IPS-18c (cell line): ENCODE results near the gene PAGE2.
"Not testable (repeated sequence)": the region's sequence is repeated elsewhere in the genome, so short reads cannot be mapped to it uniquely, and the experiment has no call there.

Experiments
- H3K4me3 ChIP-seq: 2 replicates; pipeline ENCODE4 v1.7.0; 2013; ENCODE audit warnings: low read depth, mild to moderate bottlenecking, low read length, moderate library complexity; ENCODE audit not compliant: insufficient read depth
- H3K9me3 ChIP-seq: one replicate; pipeline ENCODE4 v1.6.1; 2013; ENCODE audit warnings: mild to moderate bottlenecking, low read length, moderate library complexity; ENCODE audit not compliant: control insufficient read depth, insufficient read depth

The PAGE2 gene

GRCh38 chrX:55118574-55118973 is 29.8 kb downstream of the PAGE2 start:
- no peak overlapping the region for H3K4me3 ChIP-seq
- H3K9me3 ChIP-seq: no peaks in the 10 kb centered on the region

GRCh38 chrX:55119271-55119670 is 30.5 kb downstream of the PAGE2 start:
- Histone ChIP-seq H3K4me3 (no peak overlapping the region), H3K9me3 (no peaks in the 10 kb centered on the region)

- no peaks in the 10 kb centered on the region for H3K9me3 ChIP-seq
These were observed 30.9 kb downstream of the PAGE2 start for GRCh38 chrX:55119712-55120111.

GRCh38 chrX:55120761-55121358 is 32.0 kb downstream of the PAGE2 start:
- no peaks in the 10 kb centered on the region for H3K9me3 ChIP-seq
- no peak overlapping the region for H3K4me3 ChIP-seq

More at GRCh38 chrX:55119712-55120111, 30.9 kb downstream of the PAGE2 start:
- no peak overlapping the region for H3K4me3 ChIP-seq

GRCh38 chrX:55123900-55124299 is 35.1 kb downstream of the PAGE2 start:
- H3K9me3 ChIP-seq: no peaks in the 10 kb centered on the region
- no peak overlapping the region for H3K4me3 ChIP-seq

GRCh38 chrX:55127692-55128091 is 38.9 kb downstream of the PAGE2 start:
- Histone ChIP-seq H3K4me3 (no peak overlapping the region), H3K9me3 (no peaks in the 10 kb centered on the region)

GRCh38 chrX:55129361-55129760 is 40.5 kb downstream of the PAGE2 start:
- Histone ChIP-seq H3K9me3 (peaks cover under 1% of the 10 kb centered on the region), H3K4me3 (no peak overlapping the region)

GRCh38 chrX:55130481-55130880 is 41.7 kb downstream of the PAGE2 start:
- H3K4me3 ChIP-seq: no peak overlapping the region
- peaks cover 3% of the 10 kb centered on the region for H3K9me3 ChIP-seq

GRCh38 chrX:55132416-55132815 is 43.6 kb downstream of the PAGE2 start:
- peaks cover 3% of the 10 kb centered on the region for H3K9me3 ChIP-seq
- H3K4me3 ChIP-seq: no peak overlapping the region

- Histone ChIP-seq H3K4me3 (no peak overlapping the region), H3K9me3 (peaks cover 13% of the 10 kb centered on the region)
These were observed 46.4 kb downstream of the PAGE2 start for GRCh38 chrX:55135171-55135570.

- peaks cover 10% of the 10 kb centered on the region for H3K9me3 ChIP-seq
- not testable (repeated sequence) for H3K4me3 ChIP-seq
These were observed 52.0 kb downstream of the PAGE2 start for GRCh38 chrX:55140800-55141199.
